B cell (primary cell): ENCODE measurements around the gene NPS. TPM values are rescaled to one million over a fixed set of nuclear protein-coding genes. Genes with fewer than 3 reads are reported as not detected.

ENCODE experiments used
- ATAC-seq: fragments of 200-7000 bp; cut with Tn5 transposase; one replicate; pipeline ENCODE4 v1.10.0; 2021; ENCODE audit warnings: low read depth, mild to moderate bottlenecking, moderate number of reproducible peaks, moderate library complexity
- CTCF ChIA-PET: fragments of 350-600 bp; sonication (Branson Sonifier 250); formaldehyde crosslinking; loops from one replicate; lab custom pipeline; 2021; ENCODE audit warnings: antibody characterized with exemption, inconsistent platforms; lab: Charles Lee
- POLR2A ChIA-PET: fragments of 350-600 bp; sonication (Branson Sonifier 250); formaldehyde crosslinking; loops from one replicate; lab custom pipeline; 2021; ENCODE audit warnings: antibody characterized with exemption; lab: Charles Lee
- DNase-seq: peaks from one replicate; pipeline ENCODE4 v3.0.0; 2013
- H2AFZ ChIP-seq: 2 replicates; pipeline ENCODE4 v1.6.1; 2012; ENCODE audit warnings: mild to moderate bottlenecking, low read depth, low read length; ENCODE audit not compliant: insufficient read depth, poor library complexity, severe bottlenecking
- H3K27ac ChIP-seq, 2 donors: 1 replicate in 1 of 2; 2 replicates in 1 of 2; pipeline ENCODE4 v1.5.1; 2012 to 2013; ENCODE audit warnings: low read length in 2 of 2, mild to moderate bottlenecking in 2 of 2, moderate library complexity in 1 of 2
- H3K27me3 ChIP-seq, 4 experiments: fragments of 200-600 bp in 1 of 4; sonication (generic) in 1 of 4; replicated peaks in 1 of 4; 1 replicate in 2 of 4; 2 replicates in 2 of 4; pipeline versions ENCODE4 v1.6.1 to v1.7.0; 2013 to 2016; ENCODE audit warnings: low read length in 3 of 4, mild to moderate bottlenecking in 2 of 4, mixed read lengths in 1 of 4, moderate library complexity in 1 of 4; ENCODE audit not compliant: insufficient read depth in 4 of 4, control insufficient read depth in 3 of 4; ENCODE audit errors: control extremely low read depth in 1 of 4
- H3K36me3 ChIP-seq, 2 experiments: replicated peaks in 1 of 2; 1 replicate in 1 of 2; 2 replicates in 1 of 2; pipeline versions ENCODE4 v1.6.1 to v1.7.1; 2013; ENCODE audit warnings: low read length in 1 of 2; ENCODE audit not compliant: insufficient read depth in 2 of 2, control insufficient read depth in 1 of 2; ENCODE audit errors: control extremely low read depth in 1 of 2, extremely low read depth in 1 of 2
- H3K4me1 ChIP-seq, 2 donors: fragments of 200-600 bp in 1 of 2; sonication (generic) in 1 of 2; 1 replicate in 1 of 2; 2 replicates in 1 of 2; pipeline versions ENCODE4 v1.5.1 to v1.6.1; 2013 to 2017; ENCODE audit warnings: low read length in 2 of 2; ENCODE audit not compliant: control insufficient read depth in 2 of 2, insufficient read depth in 2 of 2
- H3K4me2 ChIP-seq: replicated peaks from 2 replicates; pipeline ENCODE3; 2012; ENCODE audit warnings: mild to moderate bottlenecking, low read depth, low read length; ENCODE audit not compliant: poor library complexity, severe bottlenecking
- H3K4me3 ChIP-seq, 5 experiments: fragments of 200-600 bp in 1 of 5; sonication (generic) in 1 of 5; 1 replicate in 3 of 5; 2 replicates in 2 of 5; pipeline versions ENCODE4 v1.5.1 to v1.7.0; 2011 to 2016; ENCODE audit warnings: low read length in 4 of 5, mild to moderate bottlenecking in 4 of 5, low read depth in 2 of 5, control low read depth in 1 of 5, moderate library complexity in 1 of 5; ENCODE audit not compliant: insufficient read depth in 1 of 5; ENCODE audit errors: control extremely low read depth in 1 of 5, extremely low read depth in 1 of 5
- H3K79me2 ChIP-seq: fragments of 200-600 bp; sonication (generic); one replicate; pipeline ENCODE4 v1.6.0; 2016; ENCODE audit warnings: low read length; ENCODE audit not compliant: control insufficient read depth, insufficient read depth
- H3K9ac ChIP-seq: fragments of 200-600 bp; sonication (generic); 2 replicates; pipeline ENCODE4 v1.6.1; 2017; ENCODE audit warnings: mild to moderate bottlenecking, low read length, moderate library complexity
- H3K9me3 ChIP-seq, 3 donors: one replicate each; pipeline versions ENCODE4 v1.6.1 to v1.7.1; 2013; ENCODE audit warnings: low read length in 2 of 3; ENCODE audit not compliant: control insufficient read depth in 2 of 3, insufficient read depth in 1 of 3; ENCODE audit errors: control extremely low read depth in 1 of 3
- H4K20me1 ChIP-seq: 2 replicates; pipeline ENCODE4 v1.6.0; 2012; ENCODE audit warnings: mild to moderate bottlenecking, low read length; ENCODE audit not compliant: insufficient read depth, control insufficient read depth, poor library complexity, severe bottlenecking
- H3K27ac Mint-ChIP-seq: one replicate; pipeline ENCODE4 v1.8.0; 2021; ENCODE audit warnings: mixed read lengths
- H3K27me3 Mint-ChIP-seq: one replicate; pipeline ENCODE4 v1.8.0; 2021; ENCODE audit warnings: mixed read lengths
- H3K4me1 Mint-ChIP-seq: one replicate; pipeline ENCODE4 v1.8.0; 2021; ENCODE audit warnings: mixed read lengths
- H3K4me3 Mint-ChIP-seq: one replicate; pipeline ENCODE4 v1.8.0; 2021; ENCODE audit warnings: mixed read lengths
- H3K9me3 Mint-ChIP-seq: one replicate; pipeline ENCODE4 v1.8.0; 2022; ENCODE audit warnings: mixed read lengths; ENCODE audit not compliant: insufficient read depth
- EZH2 ChIP-seq: IDR thresholded peaks from 2 replicates; pipeline ENCODE4 v1.6.1; 2012; ENCODE audit warnings: borderline replicate concordance, low read depth, mild to moderate bottlenecking, moderate library complexity, low read length; ENCODE audit not compliant: insufficient read depth, poor library complexity, severe bottlenecking
- WGBS: methylation state at CpG from one replicate; pipeline ENCODE4 v1.1.5; 2013; ENCODE audit warnings: missing lambda C conversion rate; ENCODE audit not compliant: insufficient coverage; 5-methylcytosine and 5-hydroxymethylcytosine counted together
- intact Hi-C: fragments of 100-400 bp; cut with micrococcal nuclease; formaldehyde crosslinking; loops from one replicate; pipeline ENCODE4 v1.10.0; 2022
- polyA plus RNA-seq: library from polyadenylated mRNA; depleted of rRNA; stranded (reverse); fragments of >200 nt; gene quantifications from 2 replicates; pipeline ENCODE4 v1.2.3, GENCODE V29; 2012
- total RNA-seq, 2 donors: library from RNA; stranded (reverse); fragments of 120-200 nt in 1 of 2; gene quantifications; 1 replicate in 1 of 2; 2 replicates in 1 of 2; pipeline versions ENCODE4 v1.2.3 to v1.2.4, GENCODE V29; 2013 to 2022
- TF ChIP-seq, protein P1 (sequence below): fragments of 200-600 bp; IDR thresholded peaks from one replicate; pipeline ENCODE4 v1.8.0; 2022; ENCODE audit warnings: antibody characterized with exemption, mild to moderate bottlenecking

NPS gene
- total and polyA plus RNA-seq, 2 donors (not counting 1 experiment from before 2014, with no cell fraction given): not detected

DNA sequence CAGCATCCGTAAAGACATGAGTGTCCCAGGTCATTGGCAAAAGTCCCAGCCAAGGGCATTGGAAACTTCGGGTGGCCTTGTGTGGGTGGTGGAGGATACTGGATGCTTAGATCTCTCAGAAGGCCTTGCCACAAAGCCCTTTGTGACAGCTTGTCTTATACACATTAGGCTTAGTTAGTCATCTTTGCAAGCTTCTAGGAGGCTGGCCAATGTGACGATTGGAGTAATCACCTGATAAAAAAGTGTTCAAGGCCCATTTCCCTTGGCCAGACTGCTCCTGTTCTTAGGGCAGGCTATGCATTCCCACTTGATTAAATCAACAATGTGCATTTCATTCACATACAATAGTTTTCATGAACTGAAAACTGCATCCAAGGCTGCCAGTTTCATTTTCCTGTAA lies 26.9 kb downstream of the NPS start:
- Histone ChIP-seq H3K4me1 (no peaks in the 10 kb centered on the region), H3K4me2 (no peak overlapping the region), H3K9ac (no peak overlapping the region), H2AFZ (no peak overlapping the region), H3K27ac (no peak overlapping the region), H3K4me3 (no peak overlapping the region), H3K79me2 (no peaks in the 10 kb centered on the region), H3K27me3 (no peaks in the 10 kb centered on the region), H3K9me3 (peaks cover 0 to 7% (median 3%) of the 10 kb centered on the region in 3 donors), H3K36me3 (no peaks in the 10 kb centered on the region), H4K20me1 (no peaks in the 10 kb centered on the region)
- intact Hi-C loops: no loop called here
- no peak overlapping the region for H3K4me3 Mint-ChIP-seq
- CTCF ChIA-PET: no interaction called here
- POLR2A ChIA-PET: no interaction called here
- peaks cover 5% of the 10 kb centered on the region for H3K9me3 Mint-ChIP-seq
- no peaks in the 10 kb centered on the region for H3K4me1 Mint-ChIP-seq
- no peak overlapping the region for H3K27ac Mint-ChIP-seq
- H3K27me3 Mint-ChIP-seq: peaks cover 3% of the 10 kb centered on the region
- DNase-seq (no peak), ATAC-seq (no peak)
- TF ChIP-seq, protein P1, sequence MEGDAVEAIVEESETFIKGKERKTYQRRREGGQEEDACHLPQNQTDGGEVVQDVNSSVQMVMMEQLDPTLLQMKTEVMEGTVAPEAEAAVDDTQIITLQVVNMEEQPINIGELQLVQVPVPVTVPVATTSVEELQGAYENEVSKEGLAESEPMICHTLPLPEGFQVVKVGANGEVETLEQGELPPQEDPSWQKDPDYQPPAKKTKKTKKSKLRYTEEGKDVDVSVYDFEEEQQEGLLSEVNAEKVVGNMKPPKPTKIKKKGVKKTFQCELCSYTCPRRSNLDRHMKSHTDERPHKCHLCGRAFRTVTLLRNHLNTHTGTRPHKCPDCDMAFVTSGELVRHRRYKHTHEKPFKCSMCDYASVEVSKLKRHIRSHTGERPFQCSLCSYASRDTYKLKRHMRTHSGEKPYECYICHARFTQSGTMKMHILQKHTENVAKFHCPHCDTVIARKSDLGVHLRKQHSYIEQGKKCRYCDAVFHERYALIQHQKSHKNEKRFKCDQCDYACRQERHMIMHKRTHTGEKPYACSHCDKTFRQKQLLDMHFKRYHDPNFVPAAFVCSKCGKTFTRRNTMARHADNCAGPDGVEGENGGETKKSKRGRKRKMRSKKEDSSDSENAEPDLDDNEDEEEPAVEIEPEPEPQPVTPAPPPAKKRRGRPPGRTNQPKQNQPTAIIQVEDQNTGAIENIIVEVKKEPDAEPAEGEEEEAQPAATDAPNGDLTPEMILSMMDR: no peak
- TF ChIP-seq EZH2: no peak
- 90% methylated on average over 2 of the region's 3 CpGs for WGBS

DNA sequence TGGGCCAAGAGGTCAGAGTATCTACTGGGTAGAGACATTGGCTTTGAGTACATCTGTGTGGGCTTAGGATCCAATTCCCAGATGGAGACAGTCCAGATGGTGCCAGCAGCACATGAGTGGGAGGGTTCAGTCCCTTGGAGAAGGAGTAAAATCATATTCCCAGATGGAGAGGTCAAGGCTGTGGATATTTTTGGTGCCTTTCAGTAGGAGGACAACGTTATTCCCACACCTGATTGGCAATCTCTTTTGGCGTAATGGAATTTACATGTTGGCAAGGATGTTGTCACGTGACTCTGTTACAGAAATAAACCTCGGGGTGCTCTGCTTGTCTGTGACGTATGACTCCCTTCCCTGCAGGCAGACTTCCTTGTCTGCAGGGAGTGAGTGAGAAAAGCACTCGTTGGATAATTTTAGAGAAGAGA lies 27.6 kb downstream of the NPS start:
- H3K79me2 ChIP-seq: no peaks in the 10 kb centered on the region
- Mint-ChIP-seq H3K9me3 (peaks cover 5% of the 10 kb centered on the region), H3K27ac (no peak overlapping the region), H3K4me3 (no peak overlapping the region), H3K27me3 (peaks cover 3% of the 10 kb centered on the region), H3K4me1 (no peaks in the 10 kb centered on the region)
- peaks cover 0 to 7% (median 3%) of the 10 kb centered on the region in 3 donors for H3K9me3 ChIP-seq
- H2AFZ ChIP-seq: no peak overlapping the region
- DNase-seq: no peak
- POLR2A ChIA-PET: no interaction called here
- no peaks in the 10 kb centered on the region for H3K36me3 ChIP-seq
- H4K20me1 ChIP-seq: no peaks in the 10 kb centered on the region
- no peaks in the 10 kb centered on the region for H3K27me3 ChIP-seq
- H3K9ac ChIP-seq: no peak overlapping the region
- H3K27ac ChIP-seq: no peak overlapping the region
- ATAC-seq: no peak
- intact Hi-C loops: no loop called here
- no peak overlapping the region for H3K4me2 ChIP-seq
- TF ChIP-seq EZH2: no peak
- TF ChIP-seq, protein P1: no peak
- no peaks in the 10 kb centered on the region for H3K4me1 ChIP-seq
- H3K4me3 ChIP-seq: no peak overlapping the region
- CTCF ChIA-PET: no interaction called here
- 30% methylated on average over 4 of the region's 6 CpGs for WGBS
